Activated CD8-positive, alpha-beta T cell treated with anti-CD3 and anti-CD28 coated beads for 36 hours (primary cell): Measurements from ENCODE around the gene IGSF3. TPM values are rescaled to one million over a fixed set of nuclear protein-coding genes. Genes with fewer than 3 reads are reported as not detected.
A peak's percentile ranks its signal among the peaks of the same experiment; 100 is the strongest.

Experiments
- ATAC-seq: fragments of 200-7000 bp; cut with Tn5 transposase; one replicate; pipeline ENCODE4 v1.10.0; 2021; ENCODE audit warnings: mild to moderate bottlenecking, moderate library complexity
- CTCF ChIA-PET: fragments of 350-600 bp; sonication (Branson Sonifier 250); formaldehyde crosslinking; loops from one replicate; lab custom pipeline; 2021; ENCODE audit warnings: antibody characterized with exemption; lab: Charles Lee
- POLR2A ChIA-PET: fragments of 350-600 bp; sonication (Branson Sonifier 250); formaldehyde crosslinking; loops from one replicate; lab custom pipeline; 2021; ENCODE audit warnings: antibody characterized with exemption; lab: Charles Lee
- DNase-seq: peaks from one replicate; pipeline ENCODE4 v3.0.0-alpha.2; 2020
- H3K27ac Mint-ChIP-seq: one replicate; pipeline ENCODE4 v1.8.0; 2021; ENCODE audit warnings: mild to moderate bottlenecking, mixed read lengths
- H3K27me3 Mint-ChIP-seq: one replicate; pipeline ENCODE4 v1.8.0; 2021; ENCODE audit warnings: mixed read lengths
- H3K36me3 Mint-ChIP-seq: one replicate; pipeline ENCODE4 v1.8.0; 2021; ENCODE audit warnings: low read depth, mixed read lengths
- H3K4me1 Mint-ChIP-seq: one replicate; pipeline ENCODE4 v1.8.0; 2021; ENCODE audit warnings: low read depth, mixed read lengths
- H3K4me3 Mint-ChIP-seq: one replicate; pipeline ENCODE4 v1.8.0; 2021; ENCODE audit warnings: mild to moderate bottlenecking, moderate library complexity, mixed read lengths
- H3K9me3 Mint-ChIP-seq: one replicate; pipeline ENCODE4 v1.8.0; 2021; ENCODE audit warnings: mixed read lengths
- intact Hi-C: fragments of 100-400 bp; cut with micrococcal nuclease; formaldehyde crosslinking; loops from one replicate; pipeline ENCODE4 v1.10.0; 2022
- total RNA-seq, 2 experiments: library from RNA; stranded (reverse); gene quantifications; one replicate each; pipeline ENCODE4 v1.2.3, GENCODE V29; 2021
- TF ChIP-seq, protein P1 (sequence below): fragments of 200-600 bp; IDR thresholded peaks from one replicate; pipeline ENCODE4 v1.8.0; 2022; ENCODE audit warnings: antibody characterized with exemption, mild to moderate bottlenecking

Gene IGSF3
- total RNA-seq, 2 experiments from 2014 or later = 0.54 to 0.72 TPM

GRCh38 chr1:116546354-116546977 lies 121.1 kb downstream of the IGSF3 start:
- POLR2A ChIA-PET = no interaction called here

GRCh38 chr1:116545359-116545705 lies 122.2 kb downstream of the IGSF3 start:
- Mint-ChIP-seq H3K9me3 (no peaks in the 10 kb centered on the region), H3K27me3 (no peaks in the 10 kb centered on the region), H3K4me1 (peaks cover 34% of the 10 kb centered on the region), H3K4me3 (peak overlapping the region; percentile 40), H3K27ac (peak overlapping the region; percentile 93), H3K36me3 (peaks cover 34% of the 10 kb centered on the region)
- DNase-seq (no peak), ATAC-seq (peak; percentile 18)
- TF ChIP-seq, protein P1, sequence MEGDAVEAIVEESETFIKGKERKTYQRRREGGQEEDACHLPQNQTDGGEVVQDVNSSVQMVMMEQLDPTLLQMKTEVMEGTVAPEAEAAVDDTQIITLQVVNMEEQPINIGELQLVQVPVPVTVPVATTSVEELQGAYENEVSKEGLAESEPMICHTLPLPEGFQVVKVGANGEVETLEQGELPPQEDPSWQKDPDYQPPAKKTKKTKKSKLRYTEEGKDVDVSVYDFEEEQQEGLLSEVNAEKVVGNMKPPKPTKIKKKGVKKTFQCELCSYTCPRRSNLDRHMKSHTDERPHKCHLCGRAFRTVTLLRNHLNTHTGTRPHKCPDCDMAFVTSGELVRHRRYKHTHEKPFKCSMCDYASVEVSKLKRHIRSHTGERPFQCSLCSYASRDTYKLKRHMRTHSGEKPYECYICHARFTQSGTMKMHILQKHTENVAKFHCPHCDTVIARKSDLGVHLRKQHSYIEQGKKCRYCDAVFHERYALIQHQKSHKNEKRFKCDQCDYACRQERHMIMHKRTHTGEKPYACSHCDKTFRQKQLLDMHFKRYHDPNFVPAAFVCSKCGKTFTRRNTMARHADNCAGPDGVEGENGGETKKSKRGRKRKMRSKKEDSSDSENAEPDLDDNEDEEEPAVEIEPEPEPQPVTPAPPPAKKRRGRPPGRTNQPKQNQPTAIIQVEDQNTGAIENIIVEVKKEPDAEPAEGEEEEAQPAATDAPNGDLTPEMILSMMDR = no peak
- CTCF ChIA-PET = interaction anchor here (1.2 kb wide), 1 partner anchor 46 kb away, joined by 3 read pairs; no protein-coding TSS in a partner anchor
- POLR2A ChIA-PET = no interaction called here
- intact Hi-C loops = no loop called here

More at GRCh38 chr1:116546354-116546977, 121.1 kb downstream of the IGSF3 start:
- Mint-ChIP-seq H3K9me3 (no peaks in the 10 kb centered on the region), H3K27me3 (no peaks in the 10 kb centered on the region), H3K4me3 (peak overlapping the region; percentile 40), H3K36me3 (peaks cover 31% of the 10 kb centered on the region), H3K27ac (peak overlapping the region; percentile 93), H3K4me1 (peaks cover 33% of the 10 kb centered on the region)
- TF ChIP-seq, protein P1 = no peak
- CTCF ChIA-PET = interaction anchor here (0.7 to 0.8 kb wide), 2 partner anchors 28 to 42 kb away, joined by 3 read pairs; no protein-coding TSS in a partner anchor
- ATAC-seq (no peak), DNase-seq (no peak)
- intact Hi-C loops = no loop called here

DNA sequence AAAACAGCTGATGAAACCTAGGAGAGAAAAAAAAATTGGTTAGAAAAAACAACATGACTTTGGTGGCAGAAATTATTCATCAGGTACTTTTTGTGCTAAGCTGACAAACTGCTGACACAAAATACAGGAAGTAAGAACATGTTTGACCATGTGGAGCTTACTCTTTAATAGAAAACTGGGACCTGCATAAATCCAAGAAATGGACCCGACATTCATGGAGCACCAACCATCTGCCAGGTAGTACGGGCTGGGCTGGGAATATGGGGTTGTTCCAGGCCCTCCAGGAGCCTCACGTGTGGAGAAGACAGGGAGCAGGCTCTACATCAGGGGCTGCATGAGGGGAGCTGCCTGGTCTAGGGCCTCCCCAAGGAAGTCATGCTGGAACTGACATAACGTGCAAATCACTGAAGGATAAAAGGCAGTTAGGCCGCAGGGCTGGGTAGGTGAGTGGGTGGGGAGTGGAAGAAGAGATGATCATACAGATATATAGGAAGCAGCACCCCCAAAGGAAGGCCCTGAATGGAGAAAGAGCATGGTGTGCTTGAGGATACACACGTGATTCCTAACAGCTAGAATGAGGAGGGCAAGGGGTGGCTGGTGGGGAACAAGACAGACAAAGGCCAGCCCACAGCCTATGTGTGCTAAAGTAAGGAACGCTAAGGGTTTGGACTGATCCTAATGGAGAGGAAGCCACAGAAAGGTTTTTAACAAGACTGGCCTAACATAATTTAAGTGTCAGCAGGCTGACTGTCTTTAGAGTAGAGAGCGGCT lies 122.8 kb downstream of the IGSF3 start:
- ATAC-seq (peak; percentile 66), DNase-seq (peak; percentile 44)
- no peaks in the 10 kb centered on the region for H3K9me3 Mint-ChIP-seq
- no peaks in the 10 kb centered on the region for H3K27me3 Mint-ChIP-seq
- intact Hi-C loops = no loop called here
- H3K4me3 Mint-ChIP-seq = peak overlapping the region; percentile 40
- peaks cover 37% of the 10 kb centered on the region for H3K36me3 Mint-ChIP-seq
- peaks cover 39% of the 10 kb centered on the region for H3K4me1 Mint-ChIP-seq
- TF ChIP-seq, protein P1 = no peak
- ChIA-PET POLR2A (no interaction called here), CTCF (interaction anchor here (0.7 to 1.6 kb wide), 7 partner anchors 8 to 405 kb away, joined by 3 to 5 read pairs (median 3); no protein-coding TSS in a partner anchor)
- H3K27ac Mint-ChIP-seq = peak overlapping the region; percentile 93

GRCh38 chr1:116540088-116540487 lies 127.4 kb downstream of the IGSF3 start:
- Mint-ChIP-seq H3K9me3 (no peaks in the 10 kb centered on the region), H3K36me3 (peaks cover 52% of the 10 kb centered on the region), H3K4me1 (peaks cover 53% of the 10 kb centered on the region), H3K27ac (peak overlapping the region; percentile 1), H3K27me3 (no peaks in the 10 kb centered on the region), H3K4me3 (no peak overlapping the region)
- TF ChIP-seq, protein P1 = no peak
- POLR2A ChIA-PET = interaction anchor here (0.7 to 1.4 kb wide), 3 partner anchors 11 to 518 kb away, joined by 3 to 4 read pairs (median 3); no protein-coding TSS in a partner anchor
- no peak for DNase-seq
- ATAC-seq = no peak
- intact Hi-C loops = no loop called here
- CTCF ChIA-PET = interaction anchor here (0.9 to 2.7 kb wide), 2 partner anchors 25 to 35 kb away, joined by 3 to 9 read pairs; no protein-coding TSS in a partner anchor
